ENCODE measurements around the gene METTL16.

The METTL16 gene

GRCh38 chr17:2396568-2397246 lies 115.0 kb downstream of the METTL16 start:
- H3K27me3 Mint-ChIP-seq = no peaks in the 10 kb centered on the region
- no peaks in the 10 kb centered on the region for H3K9me3 Mint-ChIP-seq
- peaks cover 64% of the 10 kb centered on the region for H3K4me1 Mint-ChIP-seq (ENCODE audit: low read depth)
- H3K4me3 Mint-ChIP-seq = peak overlapping the region; percentile 99
- peak overlapping the region; percentile 95 for H3K27ac Mint-ChIP-seq
- intact Hi-C loops (cut with micrococcal nuclease) = loop anchor here (10.0 kb wide), 1 partner anchor 822 kb away; no protein-coding TSS in a partner anchor
- H3K36me3 Mint-ChIP-seq (ENCODE audit: low read depth) = peaks cover 58% of the 10 kb centered on the region

- peak overlapping the region; percentile 95 for H3K27ac Mint-ChIP-seq
- peaks cover 69% of the 10 kb centered on the region for H3K4me1 Mint-ChIP-seq (ENCODE audit: low read depth)
- intact Hi-C loops (cut with micrococcal nuclease) = loop anchor here (10.0 kb wide), 1 partner anchor 821 kb away; no protein-coding TSS in a partner anchor
- no peaks in the 10 kb centered on the region for H3K9me3 Mint-ChIP-seq
- H3K27me3 Mint-ChIP-seq = no peaks in the 10 kb centered on the region
- H3K4me3 Mint-ChIP-seq = peak overlapping the region; percentile 99
- H3K36me3 Mint-ChIP-seq (ENCODE audit: low read depth) = peaks cover 61% of the 10 kb centered on the region
Observed at GRCh38 chr17:2396192-2396567, 115.5 kb downstream of the METTL16 start.

- Mint-ChIP-seq H3K27me3 (no peaks in the 10 kb centered on the region), H3K27ac (peak overlapping the region; percentile 95), H3K4me3 (peak overlapping the region; percentile 99), H3K4me1 (ENCODE audit: low read depth) (peaks cover 75% of the 10 kb centered on the region), H3K36me3 (ENCODE audit: low read depth) (peaks cover 62% of the 10 kb centered on the region), H3K9me3 (no peaks in the 10 kb centered on the region)
- intact Hi-C loops (cut with micrococcal nuclease) = loop anchor here (10.0 kb wide), 1 partner anchor 821 kb away; no protein-coding TSS in a partner anchor
Observed at GRCh38 chr17:2395258-2396181, 116.2 kb downstream of the METTL16 start.

- Mint-ChIP-seq H3K4me3 (peak overlapping the region; percentile 72), H3K36me3 (ENCODE audit: low read depth) (peaks cover 62% of the 10 kb centered on the region), H3K27me3 (no peaks in the 10 kb centered on the region), H3K9me3 (no peaks in the 10 kb centered on the region), H3K27ac (peak overlapping the region; percentile 95), H3K4me1 (ENCODE audit: low read depth) (peaks cover 82% of the 10 kb centered on the region)
- intact Hi-C loops (cut with micrococcal nuclease) = loop anchor here (10.0 kb wide), 1 partner anchor 820 kb away; no protein-coding TSS in a partner anchor
Observed at GRCh38 chr17:2394775-2395201, 116.9 kb downstream of the METTL16 start.

- intact Hi-C loops (cut with micrococcal nuclease) = loop anchor here (10.0 kb wide), 1 partner anchor 819 kb away; no protein-coding TSS in a partner anchor
Observed at GRCh38 chr17:2393954-2394749, 117.5 kb downstream of the METTL16 start.

GRCh38 chr17:2393174-2393953 lies 118.3 kb downstream of the METTL16 start:
- H3K27ac Mint-ChIP-seq = peak overlapping the region; percentile 95
- H3K4me3 Mint-ChIP-seq = peak overlapping the region; percentile 83
- H3K27me3 Mint-ChIP-seq = no peaks in the 10 kb centered on the region
- no peaks in the 10 kb centered on the region for H3K9me3 Mint-ChIP-seq
- intact Hi-C loops (cut with micrococcal nuclease) = loop anchor here (10.0 kb wide), 1 partner anchor 819 kb away; no protein-coding TSS in a partner anchor
- peaks cover 68% of the 10 kb centered on the region for H3K36me3 Mint-ChIP-seq (ENCODE audit: low read depth)
- peaks cover 85% of the 10 kb centered on the region for H3K4me1 Mint-ChIP-seq (ENCODE audit: low read depth)

More at GRCh38 chr17:2393954-2394749, 117.5 kb downstream of the METTL16 start:
- Mint-ChIP-seq H3K4me1 (ENCODE audit: low read depth) (peaks cover 85% of the 10 kb centered on the region), H3K4me3 (peak overlapping the region; percentile 72), H3K27me3 (no peaks in the 10 kb centered on the region), H3K9me3 (no peaks in the 10 kb centered on the region), H3K27ac (peak overlapping the region; percentile 95), H3K36me3 (ENCODE audit: low read depth) (peaks cover 62% of the 10 kb centered on the region)

- intact Hi-C loops (cut with micrococcal nuclease) = loop anchor here (1.0 to 10.0 kb wide), 2 partner anchors 9 to 818 kb away; partner anchors contain the start of gene MNT
Observed at GRCh38 chr17:2392252-2393173, 119.2 kb downstream of the METTL16 start.

GRCh38 chr17:2391597-2392251 lies 120.0 kb downstream of the METTL16 start:
- intact Hi-C loops (cut with micrococcal nuclease) = loop anchor here (1.0 to 10.0 kb wide), 2 partner anchors 10 to 817 kb away; partner anchors contain the start of gene MNT
- H3K27me3 Mint-ChIP-seq = no peaks in the 10 kb centered on the region
- peak overlapping the region; percentile 95 for H3K27ac Mint-ChIP-seq
- peaks cover 84% of the 10 kb centered on the region for H3K36me3 Mint-ChIP-seq (ENCODE audit: low read depth)
- no peaks in the 10 kb centered on the region for H3K9me3 Mint-ChIP-seq
- peaks cover 85% of the 10 kb centered on the region for H3K4me1 Mint-ChIP-seq (ENCODE audit: low read depth)
- H3K4me3 Mint-ChIP-seq = peak overlapping the region; percentile 88

More at GRCh38 chr17:2392252-2393173, 119.2 kb downstream of the METTL16 start:
- Mint-ChIP-seq H3K27ac (peak overlapping the region; percentile 95), H3K4me1 (ENCODE audit: low read depth) (peaks cover 85% of the 10 kb centered on the region), H3K36me3 (ENCODE audit: low read depth) (peaks cover 77% of the 10 kb centered on the region), H3K27me3 (no peaks in the 10 kb centered on the region), H3K4me3 (peak overlapping the region; percentile 88), H3K9me3 (no peaks in the 10 kb centered on the region)

- Mint-ChIP-seq H3K9me3 (no peaks in the 10 kb centered on the region), H3K27ac (peak overlapping the region; percentile 95), H3K36me3 (ENCODE audit: low read depth) (peaks cover 89% of the 10 kb centered on the region), H3K4me3 (peak overlapping the region; percentile 30), H3K4me1 (ENCODE audit: low read depth) (peaks cover 82% of the 10 kb centered on the region), H3K27me3 (no peaks in the 10 kb centered on the region)
- intact Hi-C loops (cut with micrococcal nuclease) = loop anchor here (10.0 kb wide), 1 partner anchor 816 kb away; no protein-coding TSS in a partner anchor
Observed at GRCh38 chr17:2390199-2390836, 121.4 kb downstream of the METTL16 start.

GRCh38 chr17:2388683-2389055 lies 123.0 kb downstream of the METTL16 start:
- no peak overlapping the region for H3K4me3 Mint-ChIP-seq
- peak overlapping the region; percentile 1 for H3K27ac Mint-ChIP-seq
- intact Hi-C loops (cut with micrococcal nuclease) = no loop called here
- H3K27me3 Mint-ChIP-seq = no peaks in the 10 kb centered on the region
- peaks cover 81% of the 10 kb centered on the region for H3K4me1 Mint-ChIP-seq (ENCODE audit: low read depth)
- H3K9me3 Mint-ChIP-seq = no peaks in the 10 kb centered on the region
- peaks cover 92% of the 10 kb centered on the region for H3K36me3 Mint-ChIP-seq (ENCODE audit: low read depth)

- peaks cover 87% of the 10 kb centered on the region for H3K4me1 Mint-ChIP-seq (ENCODE audit: low read depth)
- no peak overlapping the region for H3K4me3 Mint-ChIP-seq
- intact Hi-C loops (cut with micrococcal nuclease) = no loop called here
- H3K27me3 Mint-ChIP-seq = no peaks in the 10 kb centered on the region
- H3K36me3 Mint-ChIP-seq (ENCODE audit: low read depth) = peaks cover 92% of the 10 kb centered on the region
- H3K9me3 Mint-ChIP-seq = no peaks in the 10 kb centered on the region
- peak overlapping the region; percentile 1 for H3K27ac Mint-ChIP-seq
Observed at GRCh38 chr17:2388020-2388682, 123.5 kb downstream of the METTL16 start.
